Left renal cortex interstitium (tissue), 4 donors: ENCODE results near the gene HAX1. TPM values are rescaled to one million over a fixed set of nuclear protein-coding genes. Genes with fewer than 3 reads are reported as not detected.
"Not testable (repeated sequence)": the region's sequence is repeated elsewhere in the genome, so short reads cannot be mapped to it uniquely, and the experiment has no call there.

Source experiments
- DNase-seq, 4 donors: peaks; one replicate each; pipeline ENCODE4 v3.0.0-alpha.2; 2013; ENCODE audit warnings: low read depth in 4 of 4, low spot score in 2 of 4, missing footprints in 1 of 4
- polyA plus RNA-seq, 4 donors: library from polyadenylated mRNA; unstranded; fragments of 120-200 nt; gene quantifications; one replicate each; pipeline ENCODE4 v1.2.1, GENCODE V29; 2013; ENCODE audit not compliant: insufficient read length in 4 of 4

The HAX1 gene
- polyA plus RNA-seq, 4 donors = 76.9 to 85.2 (median 83.0) TPM

- DNase-seq = no peak
These were observed 652 bp downstream of the HAX1 start for GRCh38 chr1:154272999-154273563.

GRCh38 chr1:154276797-154277196 is 4.4 kb downstream of the HAX1 start:
- no peak for DNase-seq

GRCh38 chr1:154287591-154287990 is 15.2 kb downstream of the HAX1 start:
- DNase-seq = not testable (repeated sequence)

- no peak for DNase-seq
These were observed 16.2 kb downstream of the HAX1 start for GRCh38 chr1:154288661-154289060.

GRCh38 chr1:154290921-154291320 is 18.5 kb downstream of the HAX1 start:
- DNase-seq = no peak

GRCh38 chr1:154295408-154296235 is 23.2 kb downstream of the HAX1 start:
- DNase-seq = no peak

- DNase-seq = no peak
These were observed 29.2 kb downstream of the HAX1 start for GRCh38 chr1:154301582-154301981.

GRCh38 chr1:154304664-154305337 is 32.4 kb downstream of the HAX1 start:
- no peak for DNase-seq

- DNase-seq = no peak
These were observed 33.7 kb downstream of the HAX1 start for GRCh38 chr1:154306151-154306550.

GRCh38 chr1:154307670-154308270 is 35.3 kb downstream of the HAX1 start:
- DNase-seq = not testable (repeated sequence)

GRCh38 chr1:154309136-154309535 is 36.7 kb downstream of the HAX1 start:
- DNase-seq = not testable (repeated sequence)

GRCh38 chr1:154312229-154313065 is 40.0 kb downstream of the HAX1 start:
- DNase-seq = not testable (repeated sequence)

- DNase-seq = no peak
These were observed 40.6 kb downstream of the HAX1 start for GRCh38 chr1:154313066-154313356.

- DNase-seq = not testable (repeated sequence)
These were observed 41.8 kb downstream of the HAX1 start for GRCh38 chr1:154314226-154314625.

- DNase-seq = no peak
These were observed 44.3 kb downstream of the HAX1 start for GRCh38 chr1:154316704-154317103.

GRCh38 chr1:154318386-154318785 is 46.0 kb downstream of the HAX1 start:
- no peak for DNase-seq

GRCh38 chr1:154320882-154321608 is 48.6 kb downstream of the HAX1 start, which contains the start of gene AQP10:
Gene AQP10, plus strand, starts transcription at chr1:154321093. Its CDS starts 63 bp downstream, at chr1:154321156.
- DNase-seq = no peak

GRCh38 chr1:154321609-154321934 is 49.1 kb downstream of the HAX1 start:
- not testable (repeated sequence) for DNase-seq

GRCh38 chr1:154323493-154323892 is 51.1 kb downstream of the HAX1 start:
- no peak for DNase-seq

- DNase-seq = no peak
These were observed 51.8 kb downstream of the HAX1 start for GRCh38 chr1:154324241-154324640.
